Measurements from ENCODE around the gene KAT14. TPM values are rescaled to one million over a fixed set of nuclear protein-coding genes. Genes with fewer than 3 reads are reported as not detected.
"Not testable (repeated sequence)": the region's sequence is repeated elsewhere in the genome, so short reads cannot be mapped to it uniquely, and the experiment has no call there.

KAT14 gene
- total RNA-seq, 4 donors from 2014 or later: 5.6 to 23.3 (median 18.0) TPM

DNA sequence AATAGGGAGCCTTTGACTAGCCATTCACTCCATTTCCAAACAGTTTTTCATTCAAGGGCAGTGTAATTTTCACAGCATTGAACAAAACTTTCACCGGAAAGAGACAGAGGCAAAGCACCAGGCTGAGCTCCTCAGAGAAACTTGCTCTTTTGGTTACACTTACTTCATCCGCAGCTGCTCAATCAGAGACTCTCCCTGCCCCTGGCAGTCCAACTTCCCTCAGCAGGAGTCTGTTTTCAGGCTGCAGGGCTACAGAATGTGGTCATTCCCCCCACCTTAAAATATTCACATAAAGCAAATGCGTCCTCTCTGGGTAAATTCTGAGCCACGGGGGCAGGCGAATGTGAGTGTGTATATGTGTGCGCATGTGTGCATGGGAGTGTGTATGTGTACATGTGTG, 80.6 kb downstream of the KAT14 start:
- no peaks in the 10 kb centered on the region for H3K27me3 ChIP-seq
- no peak overlapping the region for H3K4me3 ChIP-seq
- H3K27ac ChIP-seq: no peak overlapping the region
- no peaks in the 10 kb centered on the region for H3K4me1 ChIP-seq
- H3K36me3 ChIP-seq: no peaks in the 10 kb centered on the region
- TF ChIP-seq, protein P1, sequence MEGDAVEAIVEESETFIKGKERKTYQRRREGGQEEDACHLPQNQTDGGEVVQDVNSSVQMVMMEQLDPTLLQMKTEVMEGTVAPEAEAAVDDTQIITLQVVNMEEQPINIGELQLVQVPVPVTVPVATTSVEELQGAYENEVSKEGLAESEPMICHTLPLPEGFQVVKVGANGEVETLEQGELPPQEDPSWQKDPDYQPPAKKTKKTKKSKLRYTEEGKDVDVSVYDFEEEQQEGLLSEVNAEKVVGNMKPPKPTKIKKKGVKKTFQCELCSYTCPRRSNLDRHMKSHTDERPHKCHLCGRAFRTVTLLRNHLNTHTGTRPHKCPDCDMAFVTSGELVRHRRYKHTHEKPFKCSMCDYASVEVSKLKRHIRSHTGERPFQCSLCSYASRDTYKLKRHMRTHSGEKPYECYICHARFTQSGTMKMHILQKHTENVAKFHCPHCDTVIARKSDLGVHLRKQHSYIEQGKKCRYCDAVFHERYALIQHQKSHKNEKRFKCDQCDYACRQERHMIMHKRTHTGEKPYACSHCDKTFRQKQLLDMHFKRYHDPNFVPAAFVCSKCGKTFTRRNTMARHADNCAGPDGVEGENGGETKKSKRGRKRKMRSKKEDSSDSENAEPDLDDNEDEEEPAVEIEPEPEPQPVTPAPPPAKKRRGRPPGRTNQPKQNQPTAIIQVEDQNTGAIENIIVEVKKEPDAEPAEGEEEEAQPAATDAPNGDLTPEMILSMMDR (IDR thresholded peaks at IDR 0.05): no peak
- no peak for TF ChIP-seq POLR2A (IDR thresholded peaks at IDR 0.05)
- DNase-seq: no peak
- H3K9me3 ChIP-seq: no peaks in the 10 kb centered on the region
- intact Hi-C loops (cut with DNase I; ENCODE audit: low total_unique reads): no loop called here

DNA sequence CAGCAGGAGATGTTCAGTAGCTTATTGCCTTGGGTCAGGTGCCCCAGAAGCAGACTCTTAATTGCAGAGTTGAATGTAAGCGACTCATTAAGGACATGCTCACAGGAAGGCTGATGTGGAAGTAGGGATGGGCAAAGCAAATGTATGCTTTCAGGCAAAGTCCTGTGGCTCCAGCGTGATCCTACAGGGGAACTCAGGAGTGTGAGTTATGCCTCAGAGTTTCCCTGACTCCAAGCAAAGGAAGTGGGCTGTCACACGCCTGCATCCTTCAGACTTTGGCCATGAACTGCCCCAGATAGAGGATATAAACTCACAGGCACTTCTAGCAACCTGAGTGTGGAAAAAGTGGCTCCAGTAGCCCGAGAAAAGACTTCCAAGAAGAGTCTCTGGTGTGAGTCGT, 85.7 kb downstream of the KAT14 start:
- Histone ChIP-seq H3K27me3 (no peaks in the 10 kb centered on the region), H3K36me3 (no peaks in the 10 kb centered on the region), H3K27ac (no peak overlapping the region), H3K4me1 (no peaks in the 10 kb centered on the region), H3K4me3 (no peak overlapping the region), H3K9me3 (no peaks in the 10 kb centered on the region)
- no peak for TF ChIP-seq POLR2A (IDR thresholded peaks at IDR 0.05)
- TF ChIP-seq, protein P1 (IDR thresholded peaks at IDR 0.05): no peak
- DNase-seq: no peak
- intact Hi-C loops (cut with DNase I; ENCODE audit: low total_unique reads): no loop called here

DNA sequence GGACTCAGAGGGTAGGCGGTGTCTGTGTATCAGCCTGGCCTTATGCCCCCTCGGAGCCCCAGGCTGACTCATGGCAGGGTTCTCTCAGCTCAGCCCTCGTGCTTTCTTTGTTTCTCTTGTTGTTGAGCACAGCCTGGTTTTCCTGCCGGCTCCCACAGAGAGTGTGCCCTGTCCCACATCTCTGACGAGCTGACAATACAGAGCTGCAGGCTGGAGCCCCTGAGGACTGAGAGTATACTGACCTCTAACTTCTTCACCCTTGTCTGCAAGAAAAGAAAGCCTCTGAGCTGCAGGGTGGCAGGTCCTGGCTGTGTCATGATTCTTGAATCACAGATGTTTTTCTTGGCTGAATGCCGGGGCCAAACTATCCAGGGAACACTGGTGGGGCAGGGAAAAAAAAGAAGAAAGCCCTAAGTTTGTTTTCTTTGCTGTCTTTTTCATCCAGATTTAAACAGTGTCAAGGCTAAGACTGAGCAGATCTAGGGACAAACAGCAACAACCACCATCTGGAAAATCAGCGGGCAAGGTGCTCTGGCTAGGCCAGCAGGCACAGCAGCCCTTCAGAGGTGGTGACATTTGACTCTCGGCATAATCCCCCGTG, 87.4 kb downstream of the KAT14 start:
- no peaks in the 10 kb centered on the region for H3K36me3 ChIP-seq
- no peak overlapping the region for H3K27ac ChIP-seq
- no peaks in the 10 kb centered on the region for H3K9me3 ChIP-seq
- DNase-seq: no peak
- H3K27me3 ChIP-seq: no peaks in the 10 kb centered on the region
- TF ChIP-seq, protein P1 (IDR thresholded peaks at IDR 0.05): no peak
- TF ChIP-seq POLR2A (IDR thresholded peaks at IDR 0.05): no peak
- H3K4me3 ChIP-seq: no peak overlapping the region
- intact Hi-C loops (cut with DNase I; ENCODE audit: low total_unique reads): no loop called here
- H3K4me1 ChIP-seq: no peaks in the 10 kb centered on the region

DNA sequence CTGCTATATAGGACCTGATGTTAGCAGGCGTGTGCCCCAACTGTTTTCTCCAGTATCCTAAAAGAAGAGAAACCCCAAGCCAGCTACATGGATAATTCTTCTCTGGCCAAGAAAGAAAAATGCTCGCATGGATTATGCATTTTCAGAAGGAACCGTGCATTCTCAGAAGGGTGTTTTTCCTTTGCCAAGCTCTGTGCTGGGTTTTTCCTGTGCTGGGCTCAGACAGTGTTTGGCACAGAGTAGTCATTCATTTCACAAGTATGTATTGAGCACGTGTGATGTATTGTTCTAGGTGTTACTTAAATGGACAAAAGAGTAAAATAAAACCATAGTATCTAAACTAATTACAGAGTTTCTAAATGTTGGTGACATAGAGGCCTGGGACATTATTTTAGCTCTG, 88.0 kb downstream of the KAT14 start:
- Histone ChIP-seq H3K27ac (no peak overlapping the region), H3K9me3 (no peaks in the 10 kb centered on the region), H3K36me3 (no peaks in the 10 kb centered on the region), H3K27me3 (no peaks in the 10 kb centered on the region), H3K4me1 (no peaks in the 10 kb centered on the region), H3K4me3 (no peak overlapping the region)
- TF ChIP-seq, protein P1 (IDR thresholded peaks at IDR 0.05): no peak
- no peak for TF ChIP-seq POLR2A (IDR thresholded peaks at IDR 0.05)
- no peak for DNase-seq
- intact Hi-C loops (cut with DNase I; ENCODE audit: low total_unique reads): no loop called here

DNA sequence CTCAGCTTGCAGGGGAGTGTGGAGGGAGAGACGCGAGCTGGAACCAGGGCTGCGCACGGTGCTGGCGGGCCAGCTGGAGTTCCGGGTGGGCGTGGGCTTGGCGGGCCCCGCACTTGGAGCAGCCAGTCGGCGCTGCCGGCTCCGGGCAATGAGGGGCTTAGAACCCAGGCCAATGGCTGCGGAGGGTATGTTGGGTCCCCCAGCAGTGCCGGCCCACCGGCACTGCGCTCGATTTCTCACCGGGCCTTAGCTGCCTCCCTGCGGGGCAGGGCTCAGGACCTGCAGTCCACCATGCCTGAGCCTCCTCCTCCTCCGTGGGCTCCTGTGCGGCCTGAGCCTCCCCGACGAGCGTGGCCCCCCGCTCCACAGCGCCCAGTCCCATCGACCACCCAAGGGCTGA, 89.1 kb downstream of the KAT14 start:
- intact Hi-C loops (cut with DNase I; ENCODE audit: low total_unique reads); H3K4me1 ChIP-seq; H3K4me3 ChIP-seq; H3K27me3 ChIP-seq; DNase-seq; H3K9me3 ChIP-seq; H3K27ac ChIP-seq; H3K36me3 ChIP-seq: not testable (repeated sequence)

DNA sequence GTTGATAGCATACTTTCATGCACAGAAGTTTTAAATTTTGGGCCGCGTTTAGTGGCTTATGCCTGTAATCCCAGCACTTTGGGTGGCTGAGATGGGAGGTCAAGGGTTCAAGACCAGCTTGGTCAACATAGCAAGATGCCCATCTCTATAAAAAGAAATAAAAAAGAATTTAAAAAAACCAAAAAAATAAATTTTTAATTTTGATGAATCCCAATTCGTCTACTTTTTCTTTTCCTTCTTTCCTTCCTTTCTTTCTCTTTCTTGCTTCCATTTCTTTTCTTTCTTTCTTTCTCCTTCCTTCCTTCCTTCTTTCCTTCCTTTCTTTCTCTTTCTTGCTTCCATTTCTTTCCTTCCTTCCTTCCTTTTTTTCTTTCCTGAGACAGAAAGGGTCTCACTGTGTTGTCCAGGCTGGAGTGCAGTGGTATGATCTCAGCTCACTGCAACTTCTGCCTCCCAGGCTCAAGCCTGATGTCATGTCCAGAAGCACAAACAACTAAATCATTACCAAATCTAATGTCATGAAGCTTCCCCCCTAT, 95.8 kb downstream of the KAT14 start:
- Histone ChIP-seq H3K4me1 (no peaks in the 10 kb centered on the region), H3K27ac (no peak overlapping the region), H3K27me3 (no peaks in the 10 kb centered on the region), H3K4me3 (no peak overlapping the region), H3K36me3 (no peaks in the 10 kb centered on the region), H3K9me3 (no peaks in the 10 kb centered on the region)
- DNase-seq: no peak
- intact Hi-C loops (cut with DNase I; ENCODE audit: low total_unique reads): no loop called here
- no peak for TF ChIP-seq POLR2A (IDR thresholded peaks at IDR 0.05)
- TF ChIP-seq, protein P1 (IDR thresholded peaks at IDR 0.05): no peak

All from uterus (tissue), 4 donors.